ENCODE measurements around the gene ZPBP2.

Gene ZPBP2

GRCh38 chr17:39913989-39914388, 46.0 kb downstream of the ZPBP2 start:
- DNase-seq (ENCODE audit: low read depth), result no peak

GRCh38 chr17:39915559-39915958, 47.6 kb downstream of the ZPBP2 start:
- no peak for DNase-seq (ENCODE audit: low read depth)

- DNase-seq (ENCODE audit: low read depth), result no peak
Measured at GRCh38 chr17:39916918-39917317, 48.9 kb downstream of the ZPBP2 start.

GRCh38 chr17:39919087-39919683, 51.2 kb downstream of the ZPBP2 start:
- DNase-seq (ENCODE audit: low read depth), result no peak

GRCh38 chr17:39920218-39921210, 52.5 kb downstream of the ZPBP2 start:
- DNase-seq (ENCODE audit: low read depth), result peak; percentile 26

GRCh38 chr17:39921323-39921722, 53.3 kb downstream of the ZPBP2 start:
- DNase-seq (ENCODE audit: low read depth), result no peak

- DNase-seq (ENCODE audit: low read depth), result no peak
Measured at GRCh38 chr17:39922006-39922405, 54.0 kb downstream of the ZPBP2 start.

GRCh38 chr17:39923230-39923629, 55.2 kb downstream of the ZPBP2 start:
- no peak for DNase-seq (ENCODE audit: low read depth)

GRCh38 chr17:39923836-39924690, 56.1 kb downstream of the ZPBP2 start:
- DNase-seq (ENCODE audit: low read depth), result no peak

GRCh38 chr17:39924691-39925055, 56.7 kb downstream of the ZPBP2 start:
- no peak for DNase-seq (ENCODE audit: low read depth)

GRCh38 chr17:39925282-39926134, 57.5 kb downstream of the ZPBP2 start:
- DNase-seq (ENCODE audit: low read depth), result no peak

- DNase-seq (ENCODE audit: low read depth), result no peak
Measured at GRCh38 chr17:39926135-39926587, 58.2 kb downstream of the ZPBP2 start.

- DNase-seq (ENCODE audit: low read depth), result peak; percentile 23
Measured at GRCh38 chr17:39926588-39927100, 58.6 kb downstream of the ZPBP2 start.
